Bronchial epithelial cell (primary cell): ENCODE measurements around the gene ANKRD49. TPM values are rescaled to one million over a fixed set of nuclear protein-coding genes. Genes with fewer than 3 reads are reported as not detected.

Source experiments
- DNase-seq: peaks from one replicate; pipeline ENCODE4 v3.0.0-alpha.2; 2010; ENCODE audit warnings: low read depth
- FAIRE-seq: peaks from 2 replicates; lab custom pipeline; 2011; peaks lifted over from hg19 to GRCh38; lab: Jason Lieb, UNC
- H3K27me3 ChIP-seq: 2 replicates; pipeline ENCODE4 v1.5.1; 2011; ENCODE audit warnings: low read length; ENCODE audit not compliant: control insufficient read depth, insufficient read depth
- H3K36me3 ChIP-seq: 2 replicates; pipeline ENCODE4 v1.5.1; 2011; ENCODE audit warnings: low read length; ENCODE audit not compliant: control insufficient read depth, insufficient read depth
- H3K4me3 ChIP-seq: 2 replicates; pipeline ENCODE4 v1.5.1; 2011; ENCODE audit warnings: mild to moderate bottlenecking, low read depth, low read length, control low read depth
- total RNA-seq: library from RNA; depleted of rRNA; stranded (reverse); fragments of >200 nt; gene quantifications from 2 replicates; pipeline ENCODE4 v1.2.1, GENCODE V29; 2014
- TF ChIP-seq, protein P1 (sequence below): IDR thresholded peaks from 2 replicates; pipeline ENCODE4 v1.5.1; 2011; ENCODE audit warnings: mild to moderate bottlenecking, moderate library complexity, low read length, control low read depth, inconsistent platforms; ENCODE audit not compliant: insufficient read depth, severe bottlenecking

The ANKRD49 gene
- total RNA-seq, 1 donor from 2014 or later, result 17.1 TPM

DNA sequence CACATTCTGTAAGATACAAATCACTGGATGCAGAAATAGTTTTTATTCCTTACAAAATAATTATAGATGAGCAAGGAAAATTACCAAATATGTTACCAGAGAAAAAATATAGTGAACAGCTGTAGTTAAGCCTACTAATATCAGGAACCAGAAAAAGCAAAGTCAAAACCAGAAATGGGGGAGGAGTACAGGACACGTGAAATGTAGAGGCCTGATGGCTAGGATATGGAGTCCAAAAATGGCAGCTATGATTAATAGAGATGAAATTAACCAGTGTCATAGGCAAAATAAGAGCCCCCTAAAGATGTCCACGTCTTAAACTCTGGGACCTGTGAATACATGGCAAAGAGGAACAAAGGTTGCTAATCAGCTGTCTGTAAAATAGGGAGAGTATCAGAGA lies 34.2 kb upstream of the ANKRD49 start:
- FAIRE-seq (no peak), DNase-seq (no peak)
- Histone ChIP-seq H3K27me3 (no peaks in the 10 kb centered on the region), H3K36me3 (no peaks in the 10 kb centered on the region), H3K4me3 (no peak overlapping the region)
- TF ChIP-seq, protein P1, sequence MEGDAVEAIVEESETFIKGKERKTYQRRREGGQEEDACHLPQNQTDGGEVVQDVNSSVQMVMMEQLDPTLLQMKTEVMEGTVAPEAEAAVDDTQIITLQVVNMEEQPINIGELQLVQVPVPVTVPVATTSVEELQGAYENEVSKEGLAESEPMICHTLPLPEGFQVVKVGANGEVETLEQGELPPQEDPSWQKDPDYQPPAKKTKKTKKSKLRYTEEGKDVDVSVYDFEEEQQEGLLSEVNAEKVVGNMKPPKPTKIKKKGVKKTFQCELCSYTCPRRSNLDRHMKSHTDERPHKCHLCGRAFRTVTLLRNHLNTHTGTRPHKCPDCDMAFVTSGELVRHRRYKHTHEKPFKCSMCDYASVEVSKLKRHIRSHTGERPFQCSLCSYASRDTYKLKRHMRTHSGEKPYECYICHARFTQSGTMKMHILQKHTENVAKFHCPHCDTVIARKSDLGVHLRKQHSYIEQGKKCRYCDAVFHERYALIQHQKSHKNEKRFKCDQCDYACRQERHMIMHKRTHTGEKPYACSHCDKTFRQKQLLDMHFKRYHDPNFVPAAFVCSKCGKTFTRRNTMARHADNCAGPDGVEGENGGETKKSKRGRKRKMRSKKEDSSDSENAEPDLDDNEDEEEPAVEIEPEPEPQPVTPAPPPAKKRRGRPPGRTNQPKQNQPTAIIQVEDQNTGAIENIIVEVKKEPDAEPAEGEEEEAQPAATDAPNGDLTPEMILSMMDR, result no peak

DNA sequence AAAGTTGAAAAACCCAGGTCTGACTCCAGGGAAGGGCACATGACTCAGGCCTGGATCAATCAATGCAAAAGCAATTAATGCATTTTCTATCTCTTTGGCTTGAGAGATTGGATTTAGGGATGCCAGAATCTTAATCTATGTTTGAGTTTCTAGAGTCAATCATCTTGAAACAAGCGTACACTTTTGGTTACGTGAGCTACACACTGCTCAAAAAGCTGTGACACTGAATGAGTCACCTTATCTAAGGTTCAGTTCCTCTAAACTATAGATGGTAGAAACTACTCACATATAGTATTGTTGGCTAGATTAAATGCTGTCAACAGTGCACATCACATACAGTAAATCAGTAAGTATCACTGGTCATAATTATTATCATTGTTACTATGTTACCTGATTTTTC lies 24.4 kb upstream of the ANKRD49 start:
- Histone ChIP-seq H3K27me3 (no peaks in the 10 kb centered on the region), H3K36me3 (peaks cover 1% of the 10 kb centered on the region), H3K4me3 (no peak overlapping the region)
- TF ChIP-seq, protein P1, result no peak
- DNase-seq (no peak), FAIRE-seq (no peak)

DNA sequence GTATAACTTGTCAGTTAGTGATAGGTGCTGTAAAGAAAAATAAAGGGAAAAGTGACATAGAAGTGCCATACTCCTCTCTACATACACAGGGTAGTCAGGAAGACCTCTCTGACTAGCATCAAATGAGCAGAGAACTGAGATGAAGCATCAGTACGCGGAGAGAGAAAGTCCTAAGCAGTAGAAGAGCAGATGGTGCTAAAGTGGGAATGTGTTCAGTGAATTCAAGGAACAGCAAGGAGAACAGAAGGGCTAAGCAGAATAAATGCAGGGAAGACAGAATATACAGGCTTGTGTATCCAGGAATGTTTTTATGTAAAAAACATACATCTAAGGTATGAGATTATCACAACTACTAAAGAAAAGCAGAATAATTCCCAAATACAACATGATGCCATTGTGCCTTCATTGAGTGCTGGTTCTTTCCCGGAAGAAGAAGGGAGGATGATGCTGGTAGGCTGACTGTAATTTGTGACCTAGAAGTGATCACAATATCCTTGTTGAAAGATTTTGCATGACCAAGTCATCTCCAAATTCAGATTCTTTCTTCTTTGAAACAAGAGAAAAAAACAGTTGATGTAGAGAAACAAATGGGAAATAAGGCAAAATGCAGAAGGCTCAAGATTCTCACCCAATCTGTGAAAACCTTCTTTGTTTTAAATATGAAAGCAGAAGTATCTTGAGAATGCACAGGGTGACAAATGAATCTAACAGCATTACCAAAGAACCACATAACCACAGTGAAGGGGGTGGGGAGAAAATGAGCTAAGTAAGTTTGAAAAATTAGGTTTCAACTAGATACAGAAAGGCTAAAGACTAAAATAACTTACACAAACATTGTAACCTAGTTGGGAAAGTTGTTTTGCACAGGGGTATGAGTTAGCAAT lies 20.6 kb upstream of the ANKRD49 start:
- FAIRE-seq (no peak), DNase-seq (no peak)
- TF ChIP-seq, protein P1, result no peak
- no peak overlapping the region for H3K4me3 ChIP-seq
- H3K27me3 ChIP-seq, result no peaks in the 10 kb centered on the region
- peaks cover 1% of the 10 kb centered on the region for H3K36me3 ChIP-seq

DNA sequence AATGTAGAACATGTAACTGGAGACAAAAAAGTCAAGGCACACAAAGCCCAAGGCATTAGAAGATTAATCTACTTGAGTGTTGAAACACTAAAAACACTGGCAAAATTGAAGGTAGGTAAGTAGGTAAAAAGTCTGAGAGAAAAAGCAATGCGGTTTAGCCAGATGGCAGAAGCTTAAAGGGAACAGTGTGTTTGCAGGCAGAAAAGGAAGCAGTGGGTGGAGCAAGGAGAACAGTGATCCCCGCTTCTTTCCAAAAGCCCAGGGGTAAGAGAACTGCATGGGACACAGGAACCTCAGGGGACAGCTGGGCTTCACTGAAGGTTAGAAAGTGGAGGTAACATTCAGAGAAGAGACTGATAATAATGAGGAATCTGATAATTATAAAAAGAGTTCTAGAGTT lies 16.2 kb upstream of the ANKRD49 start:
- no peaks in the 10 kb centered on the region for H3K27me3 ChIP-seq
- no peak overlapping the region for H3K4me3 ChIP-seq
- DNase-seq (no peak), FAIRE-seq (peak; percentile 76)
- TF ChIP-seq, protein P1, result no peak
- H3K36me3 ChIP-seq, result peaks cover 1% of the 10 kb centered on the region

DNA sequence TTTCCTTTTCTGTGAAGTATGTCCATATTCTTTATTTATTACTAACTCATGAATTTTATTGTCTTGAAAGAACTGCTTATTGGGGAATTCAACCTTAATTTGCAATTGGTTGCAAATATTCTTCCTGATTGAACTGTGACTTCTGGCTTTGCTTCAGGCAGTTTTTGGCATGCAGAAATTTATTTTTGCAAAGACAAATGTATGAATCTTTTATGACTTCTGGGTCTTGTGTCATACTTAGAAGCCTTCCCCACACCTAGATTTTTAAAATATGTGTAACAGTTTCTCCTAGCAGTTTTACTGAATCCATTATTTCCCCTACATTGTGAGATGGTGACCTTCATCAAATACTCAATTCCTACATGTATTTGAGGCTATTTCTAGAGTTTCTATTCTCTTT lies 12.4 kb upstream of the ANKRD49 start:
- peaks cover 2% of the 10 kb centered on the region for H3K36me3 ChIP-seq
- FAIRE-seq, result no peak
- TF ChIP-seq, protein P1, result no peak

More for the DNA sequence above, 12.4 kb upstream of the ANKRD49 start:
- no peaks in the 10 kb centered on the region for H3K27me3 ChIP-seq
- H3K4me3 ChIP-seq, result no peak overlapping the region
- no peak for DNase-seq
